NCI-H69 (cell line): ENCODE measurements around the gene HIPK4.
"Not testable (repeated sequence)": the region's sequence is repeated elsewhere in the genome, so short reads cannot be mapped to it uniquely, and the experiment has no call there.

ENCODE experiments used
- DNase-seq: peaks from one replicate; lab custom pipeline; 2025; lab: John Stamatoyannopoulos, UW

Gene HIPK4

GRCh38 chr19:40392894-40393517 is 3.0 kb upstream of the HIPK4 start:
- no peak for DNase-seq

GRCh38 chr19:40392123-40392522 is 2.1 kb upstream of the HIPK4 start:
- DNase-seq: no peak

- DNase-seq: no peak
Observed at GRCh38 chr19:40389404-40390083, 437 bp downstream of the HIPK4 start.

DNA sequence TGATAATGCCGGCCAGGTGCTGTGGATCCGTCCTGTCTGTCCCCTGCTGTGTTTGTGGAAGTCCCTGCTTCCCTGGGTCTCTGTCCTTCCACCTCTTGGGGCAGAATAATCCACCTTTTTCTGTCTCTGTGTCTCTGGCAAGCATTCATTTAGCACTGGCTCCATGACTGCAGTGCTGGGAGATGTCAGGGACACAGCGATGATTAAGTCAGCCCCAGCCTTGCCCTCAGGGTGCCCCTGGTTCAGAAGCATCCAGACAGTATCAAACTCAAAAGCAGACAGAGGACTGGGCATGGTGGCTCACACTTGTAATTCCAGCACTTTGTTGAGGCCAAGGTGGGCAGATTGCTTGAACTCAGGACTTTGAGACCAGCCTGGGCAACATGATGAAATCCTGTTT is 1.5 kb downstream of the HIPK4 start:
- no peak for DNase-seq

DNA sequence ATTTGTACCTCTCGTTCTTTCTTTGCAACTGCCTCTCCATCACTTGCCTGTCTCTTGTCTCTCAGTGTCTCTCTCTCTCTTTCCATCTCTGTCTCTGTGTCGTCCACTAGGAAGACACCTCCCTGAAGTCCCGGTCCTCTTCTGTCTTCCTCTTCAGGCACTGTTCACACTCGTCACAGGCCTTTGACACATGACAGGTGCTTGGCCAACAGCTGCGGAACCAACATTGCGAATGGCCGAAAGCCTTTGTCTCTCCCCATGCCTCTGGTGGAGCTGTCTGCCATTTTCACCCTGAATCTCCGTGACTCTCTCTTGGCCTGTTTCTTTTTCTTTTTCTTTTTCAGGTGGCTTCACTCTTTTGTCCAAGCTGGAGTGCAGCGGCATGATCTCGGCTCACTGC is 2.8 kb downstream of the HIPK4 start:
- no peak for DNase-seq

DNA sequence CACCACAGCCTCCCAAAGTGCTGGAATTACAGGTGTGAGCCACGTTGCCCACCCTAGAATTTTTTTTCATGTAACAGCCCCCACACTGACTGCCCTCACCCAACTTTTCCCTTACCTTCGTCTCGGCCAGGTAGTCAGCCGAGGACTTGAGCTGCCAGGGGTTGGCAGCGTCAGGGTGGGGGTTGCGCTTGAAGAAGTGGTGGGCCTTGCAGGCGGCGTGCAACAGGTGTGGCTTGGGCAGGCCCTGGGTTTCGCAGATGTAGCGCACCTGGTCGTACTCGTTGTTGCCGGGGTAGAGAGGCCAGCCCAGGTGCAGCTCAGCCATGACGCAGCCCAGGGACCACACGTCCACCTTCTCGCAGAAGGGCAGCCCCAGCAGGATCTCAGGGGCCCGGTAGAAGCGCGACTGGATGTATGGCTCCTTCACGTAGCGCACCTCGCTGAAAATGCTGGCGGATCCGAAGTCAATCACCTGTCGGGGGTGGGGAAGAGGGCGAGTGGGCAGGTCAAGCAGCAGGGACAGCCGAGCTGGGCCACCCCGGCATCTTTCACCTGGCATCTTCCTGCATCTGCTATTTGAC is 6.2 kb downstream of the HIPK4 start:
- DNase-seq: no peak

DNA sequence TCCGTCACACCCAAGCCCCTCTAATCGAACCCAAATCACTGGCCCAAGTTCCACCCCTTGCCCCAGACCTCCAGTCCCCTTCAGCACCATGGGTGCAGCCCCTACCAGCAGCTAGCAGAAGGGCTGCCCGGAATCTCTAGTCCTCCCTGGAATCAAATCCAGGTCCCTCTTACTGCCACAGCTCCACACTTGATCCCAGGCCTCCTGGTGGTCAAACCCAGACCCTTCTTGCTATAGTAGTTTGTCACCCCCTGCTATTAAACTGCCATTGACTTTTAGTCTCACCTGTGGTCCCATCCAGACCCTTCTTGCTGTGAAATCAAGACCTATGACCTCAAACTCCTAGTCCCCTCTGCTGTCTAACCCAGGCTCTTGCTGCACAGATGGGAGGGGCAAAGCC is 8.7 kb downstream of the HIPK4 start:
- no peak for DNase-seq

GRCh38 chr19:40380199-40381037 is 9.6 kb downstream of the HIPK4 start:
- no peak for DNase-seq

DNA sequence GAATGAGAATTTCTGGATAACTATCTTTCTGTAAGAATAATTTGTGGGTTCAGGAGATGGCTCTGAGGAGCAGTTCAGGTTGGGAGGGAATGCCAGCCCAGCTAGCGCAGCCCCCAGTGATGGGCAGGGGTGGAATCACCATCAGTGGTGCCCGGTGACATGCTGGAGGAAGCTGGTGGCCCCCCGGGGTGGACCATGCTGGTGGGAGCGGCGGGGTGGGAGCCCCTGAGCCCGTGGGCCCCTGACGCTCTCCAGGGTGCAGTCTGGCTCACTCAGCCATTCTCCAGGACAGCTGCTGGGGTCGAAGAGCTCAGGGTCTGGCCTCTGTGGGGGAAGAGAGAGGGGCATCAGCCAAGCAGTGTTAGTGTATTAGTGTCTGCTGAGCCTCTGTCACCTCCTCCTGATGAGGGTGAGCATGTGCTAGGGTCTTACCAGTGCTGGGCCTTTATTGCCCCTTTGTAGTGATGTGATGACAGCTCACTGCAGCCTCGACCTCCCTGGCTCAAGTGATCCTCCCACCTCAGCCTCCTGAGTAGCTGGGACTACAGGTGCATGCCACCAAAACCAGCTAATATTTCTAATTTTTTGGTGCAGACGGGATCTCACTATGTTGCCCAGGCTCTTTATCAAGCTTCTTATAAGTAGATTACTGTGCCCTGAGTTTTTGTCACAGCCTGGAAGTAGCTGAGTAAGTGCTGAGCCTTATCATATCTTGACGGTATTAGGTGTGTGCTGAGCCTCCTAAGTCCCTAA is 10.4 kb downstream of the HIPK4 start:
- DNase-seq: no peak

- DNase-seq: no peak
Observed at GRCh38 chr19:40378509-40378908, 11.5 kb downstream of the HIPK4 start.

DNA sequence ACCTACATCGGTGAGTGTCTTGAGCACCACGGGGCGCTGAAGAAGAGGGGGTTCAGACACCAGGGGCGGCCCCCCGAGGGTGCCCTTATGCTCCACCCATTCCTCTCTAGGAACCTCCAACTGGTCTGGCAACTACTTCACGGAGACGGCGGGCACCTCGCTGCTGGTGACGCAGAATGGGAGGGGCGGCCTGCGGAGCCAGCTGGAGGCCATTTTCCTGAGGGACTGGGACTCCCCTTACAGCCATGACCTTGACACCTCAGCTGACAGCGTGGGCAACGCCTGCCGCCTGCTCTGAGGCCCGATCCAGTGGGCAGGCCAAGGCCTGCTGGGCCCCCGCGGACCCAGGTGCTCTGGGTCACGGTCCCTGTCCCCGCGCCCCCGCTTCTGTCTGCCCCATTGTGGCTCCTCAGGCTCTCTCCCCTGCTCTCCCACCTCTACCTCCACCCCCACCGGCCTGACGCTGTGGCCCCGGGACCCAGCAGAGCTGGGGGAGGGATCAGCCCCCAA is 12.1 kb downstream of the HIPK4 start:
- no peak for DNase-seq

- no peak for DNase-seq
Observed at GRCh38 chr19:40376286-40376862, 13.6 kb downstream of the HIPK4 start.

GRCh38 chr19:40374084-40374483 is 15.9 kb downstream of the HIPK4 start:
- no peak for DNase-seq

DNA sequence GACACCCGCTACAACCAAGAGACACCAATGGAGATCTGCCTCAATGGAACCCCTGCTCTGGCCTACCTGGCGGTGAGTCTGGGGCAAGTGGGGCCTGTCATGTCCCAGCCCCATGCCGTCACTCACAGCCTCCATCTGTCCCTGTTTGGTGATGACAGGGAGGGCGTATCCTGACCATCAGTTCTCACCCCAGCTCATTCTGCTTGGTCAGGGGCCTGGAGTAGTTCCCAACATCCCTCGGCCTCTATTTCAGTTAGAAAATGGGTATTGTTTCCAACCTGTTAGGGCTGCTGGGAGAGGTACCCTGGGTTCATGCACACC is 18.2 kb downstream of the HIPK4 start:
- DNase-seq: no peak

GRCh38 chr19:40370997-40371801 is 18.8 kb downstream of the HIPK4 start:
- no peak for DNase-seq

DNA sequence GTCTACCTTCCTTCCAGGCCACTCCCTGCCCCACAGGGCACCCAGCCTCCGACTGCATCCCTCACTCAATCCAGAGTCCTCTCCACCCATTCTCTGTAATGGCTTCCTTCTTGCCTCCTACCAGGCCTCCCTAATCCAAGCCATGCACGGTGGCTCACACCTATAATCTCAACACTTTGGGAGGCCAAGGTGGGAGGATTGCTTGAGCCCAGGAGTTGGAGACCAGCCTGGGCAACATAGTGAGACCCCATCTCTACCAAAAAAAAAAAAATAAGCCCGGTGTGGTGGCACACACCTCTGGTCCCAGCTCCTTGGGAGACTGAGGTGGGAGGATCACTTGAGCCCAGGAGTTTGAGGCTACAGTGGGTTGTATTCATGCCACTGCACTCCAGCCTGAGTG is 19.7 kb downstream of the HIPK4 start:
- DNase-seq: not testable (repeated sequence)

DNA sequence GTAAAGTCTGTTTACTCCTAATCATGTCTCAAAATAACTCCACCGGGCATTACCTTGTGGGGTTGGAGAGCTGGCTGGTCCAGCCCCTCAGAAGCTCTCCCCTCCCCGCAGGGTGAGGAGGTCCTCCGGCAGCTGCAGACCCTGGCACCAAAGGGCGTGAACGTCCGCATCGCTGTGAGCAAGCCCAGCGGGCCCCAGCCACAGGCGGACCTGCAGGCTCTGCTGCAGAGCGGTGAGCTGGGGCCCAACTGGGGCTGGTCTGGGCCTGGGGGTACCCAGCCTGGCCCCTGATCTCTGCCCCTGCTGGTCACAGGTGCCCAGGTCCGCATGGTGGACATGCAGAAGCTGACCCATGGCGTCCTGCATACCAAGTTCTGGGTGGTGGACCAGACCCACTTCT is 20.2 kb downstream of the HIPK4 start:
- DNase-seq: no peak

GRCh38 chr19:40367577-40368434 is 22.2 kb downstream of the HIPK4 start:
- DNase-seq: no peak

DNA sequence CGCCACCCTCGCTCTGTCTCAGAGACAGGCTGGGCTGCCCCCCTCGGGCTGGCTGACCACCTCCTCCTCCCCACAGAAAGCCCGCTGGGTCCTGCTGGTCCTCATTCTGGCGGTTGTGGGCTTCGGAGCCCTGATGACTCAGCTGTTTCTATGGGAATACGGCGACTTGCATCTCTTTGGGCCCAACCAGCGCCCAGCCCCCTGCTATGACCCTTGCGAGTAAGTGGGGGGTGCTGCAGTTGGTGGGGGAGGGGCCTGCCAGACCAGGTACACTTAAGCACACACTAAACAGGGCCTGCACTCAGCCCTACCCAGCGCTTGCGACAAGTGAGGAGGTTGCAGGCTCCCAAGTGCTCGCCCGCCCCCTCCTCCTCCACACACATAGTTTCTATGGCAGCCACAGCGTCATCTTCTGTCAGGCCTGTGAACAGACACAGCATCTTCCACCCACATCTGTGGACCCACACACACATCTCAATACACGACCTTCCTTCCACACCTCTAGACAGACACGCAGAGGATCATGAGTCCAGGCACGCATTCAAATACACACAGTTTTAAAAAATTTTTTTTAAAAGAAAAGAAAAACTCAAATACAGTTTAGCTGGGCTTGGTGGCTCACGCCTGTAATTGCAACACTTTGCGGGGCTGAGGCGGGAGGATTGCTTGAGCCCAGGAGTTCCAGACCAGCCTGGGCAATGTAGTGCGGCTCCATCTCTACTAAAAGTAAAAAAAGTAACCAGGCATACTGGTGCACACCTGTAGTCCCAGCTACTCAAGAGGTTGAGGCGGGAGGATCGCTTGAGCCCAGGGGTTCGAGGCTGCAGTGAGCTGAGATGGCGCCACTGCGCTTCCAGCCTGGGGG is 23.1 kb downstream of the HIPK4 start:
- DNase-seq: no peak
